Mammary epithelial cell (primary cell): ENCODE results near the gene RNF207.

Source experiments
- EZH2 ChIP-seq: IDR thresholded peaks from 2 replicates; pipeline ENCODE4 v1.6.1; 2012; ENCODE audit warnings: low read length, inconsistent platforms, borderline replicate concordance
- TF ChIP-seq, protein P1 (sequence below), 2 donors: IDR thresholded peaks in 1 of 2; conservative IDR thresholded peaks in 1 of 2; 2 replicates each; pipeline ENCODE4 v1.5.1; 2011 to 2012; ENCODE audit warnings: inconsistent platforms in 2 of 2, low read length in 2 of 2, mild to moderate bottlenecking in 2 of 2, control low read depth in 1 of 2, low read depth in 1 of 2; ENCODE audit not compliant: insufficient read depth in 1 of 2; ENCODE audit errors: extremely low read depth in 1 of 2

- TF ChIP-seq, protein P1, sequence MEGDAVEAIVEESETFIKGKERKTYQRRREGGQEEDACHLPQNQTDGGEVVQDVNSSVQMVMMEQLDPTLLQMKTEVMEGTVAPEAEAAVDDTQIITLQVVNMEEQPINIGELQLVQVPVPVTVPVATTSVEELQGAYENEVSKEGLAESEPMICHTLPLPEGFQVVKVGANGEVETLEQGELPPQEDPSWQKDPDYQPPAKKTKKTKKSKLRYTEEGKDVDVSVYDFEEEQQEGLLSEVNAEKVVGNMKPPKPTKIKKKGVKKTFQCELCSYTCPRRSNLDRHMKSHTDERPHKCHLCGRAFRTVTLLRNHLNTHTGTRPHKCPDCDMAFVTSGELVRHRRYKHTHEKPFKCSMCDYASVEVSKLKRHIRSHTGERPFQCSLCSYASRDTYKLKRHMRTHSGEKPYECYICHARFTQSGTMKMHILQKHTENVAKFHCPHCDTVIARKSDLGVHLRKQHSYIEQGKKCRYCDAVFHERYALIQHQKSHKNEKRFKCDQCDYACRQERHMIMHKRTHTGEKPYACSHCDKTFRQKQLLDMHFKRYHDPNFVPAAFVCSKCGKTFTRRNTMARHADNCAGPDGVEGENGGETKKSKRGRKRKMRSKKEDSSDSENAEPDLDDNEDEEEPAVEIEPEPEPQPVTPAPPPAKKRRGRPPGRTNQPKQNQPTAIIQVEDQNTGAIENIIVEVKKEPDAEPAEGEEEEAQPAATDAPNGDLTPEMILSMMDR (conservative IDR thresholded peaks at IDR 0.05 in 1 of 2, IDR thresholded peaks at IDR 0.05 in 1 of 2; ENCODE audit: extremely low read depth in 1 of 2, insufficient read depth in 1 of 2, low read depth in 1 of 2, low read length in 2 of 2) = no peak
- TF ChIP-seq EZH2 = no peak
These were observed 47.7 kb upstream of the RNF207 start for GRCh38 chr1:6158181-6158580.
